ENCODE data around the gene ATAD3C.
A peak's percentile ranks its signal among the peaks of the same experiment; 100 is the strongest.
"Not testable (repeated sequence)": the region's sequence is repeated elsewhere in the genome, so short reads cannot be mapped to it uniquely, and the experiment has no call there.

The ATAD3C gene

DNA sequence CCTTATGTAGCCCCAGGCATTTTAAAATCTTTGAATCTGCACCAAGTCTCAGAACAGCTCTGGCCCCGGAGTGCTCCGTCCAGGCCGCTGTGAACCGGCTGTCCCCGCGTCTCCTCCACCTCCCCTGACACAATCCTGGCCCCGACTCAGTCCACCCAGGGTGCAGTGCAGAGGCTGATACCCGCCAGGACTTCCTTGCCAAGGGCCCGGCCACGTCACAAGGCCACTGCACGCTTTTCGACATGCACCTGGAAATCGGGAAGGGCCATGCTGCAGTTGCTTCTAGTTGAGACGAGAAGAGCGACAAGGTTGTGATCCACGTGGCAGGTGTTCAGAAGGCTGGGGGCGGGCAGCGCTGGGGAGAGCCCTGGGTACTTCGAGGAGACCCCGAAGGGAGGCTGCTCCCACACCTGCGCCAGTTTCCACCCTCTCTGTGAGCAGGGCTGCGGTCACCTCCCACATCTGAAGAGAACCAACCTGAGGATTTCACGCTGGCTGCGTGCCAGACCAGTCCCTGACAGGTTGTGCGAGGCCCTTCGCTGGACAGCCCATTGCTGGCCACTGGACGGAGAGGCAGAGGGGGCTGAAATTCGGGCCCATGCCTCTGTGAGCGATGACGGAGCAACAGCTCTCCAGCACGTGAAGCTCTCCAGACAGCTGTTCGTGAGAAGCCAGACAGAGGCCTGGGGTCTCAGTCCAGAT lies 7.3 kb upstream of the ATAD3C start:
- Mint-ChIP-seq H3K4me1 (ENCODE audit: low read depth) (no peaks in the 10 kb centered on the region), H3K27ac (no peak overlapping the region), H3K27me3 (no peaks in the 10 kb centered on the region), H3K4me3 (no peak overlapping the region), H3K36me3 (ENCODE audit: low read depth) (no peaks in the 10 kb centered on the region), H3K9me3 (no peaks in the 10 kb centered on the region)

DNA sequence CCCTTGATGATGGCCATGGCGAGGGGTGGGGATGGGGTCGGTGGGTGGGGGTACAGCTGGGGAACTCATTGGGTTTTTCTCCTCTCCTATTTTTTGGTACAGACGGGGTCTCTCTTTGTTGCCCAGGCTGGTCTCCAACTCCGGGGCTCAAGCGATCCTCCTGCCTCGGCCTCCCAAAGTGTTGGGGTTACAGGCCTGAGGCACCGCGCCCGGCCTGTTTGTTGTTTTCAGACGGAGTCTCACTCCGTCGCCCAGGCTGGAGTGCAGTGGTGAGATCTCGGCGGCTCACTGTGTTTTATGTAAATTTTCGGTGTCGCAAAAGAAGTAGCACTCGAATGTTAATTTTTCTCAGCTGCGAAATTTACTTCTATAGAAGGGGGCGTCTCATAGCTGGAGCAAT lies 2.9 kb upstream of the ATAD3C start:
- not testable (repeated sequence) for H3K9me3 Mint-ChIP-seq; H3K4me1 Mint-ChIP-seq (ENCODE audit: low read depth); H3K27ac Mint-ChIP-seq; H3K4me3 Mint-ChIP-seq; H3K27me3 Mint-ChIP-seq; H3K36me3 Mint-ChIP-seq (ENCODE audit: low read depth)

GRCh38 chr1:1450616-1451015 lies 1.1 kb downstream of the ATAD3C start:
- H3K27me3 Mint-ChIP-seq; H3K27ac Mint-ChIP-seq; H3K36me3 Mint-ChIP-seq (ENCODE audit: low read depth); H3K4me1 Mint-ChIP-seq (ENCODE audit: low read depth); H3K4me3 Mint-ChIP-seq; H3K9me3 Mint-ChIP-seq: not testable (repeated sequence)

DNA sequence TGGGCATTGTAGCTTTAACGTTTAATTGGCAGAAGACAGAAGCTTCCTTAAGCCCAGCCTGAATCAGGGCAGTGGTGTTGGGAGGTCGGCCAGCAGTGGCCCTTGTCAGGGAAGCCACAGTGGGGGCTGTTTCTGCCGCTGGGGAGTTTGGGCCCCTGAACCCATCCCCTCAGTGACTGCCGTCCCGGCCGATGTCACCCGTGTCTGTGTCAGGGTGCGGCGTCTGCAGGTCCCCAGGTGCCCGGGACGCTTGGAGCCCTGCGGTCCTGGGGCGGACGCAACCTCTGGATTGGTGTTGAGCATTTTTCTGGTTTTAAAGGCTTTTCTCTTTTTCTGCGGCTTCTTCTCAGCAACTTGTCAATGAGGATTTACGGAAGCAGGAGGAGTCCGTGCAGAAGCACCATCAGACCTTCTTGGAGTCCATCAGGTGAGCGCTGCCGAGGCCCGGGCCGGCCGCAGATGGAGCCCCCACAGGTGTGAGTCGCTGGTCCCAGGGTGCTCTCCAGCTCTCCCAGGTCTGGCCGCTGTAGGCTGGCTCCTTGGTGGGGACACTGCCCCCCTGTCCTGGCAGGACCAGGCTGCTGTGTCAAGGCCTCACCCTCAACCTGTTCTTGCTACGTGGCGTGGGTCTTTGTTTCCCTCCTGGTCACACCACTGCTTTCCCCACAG lies 2.3 kb downstream of the ATAD3C start:
- no peaks in the 10 kb centered on the region for H3K36me3 Mint-ChIP-seq (ENCODE audit: low read depth)
- H3K4me1 Mint-ChIP-seq (ENCODE audit: low read depth) = no peaks in the 10 kb centered on the region
- no peak overlapping the region for H3K4me3 Mint-ChIP-seq
- H3K27ac Mint-ChIP-seq = no peak overlapping the region
- peaks cover 5% of the 10 kb centered on the region for H3K27me3 Mint-ChIP-seq
- H3K9me3 Mint-ChIP-seq = no peaks in the 10 kb centered on the region

DNA sequence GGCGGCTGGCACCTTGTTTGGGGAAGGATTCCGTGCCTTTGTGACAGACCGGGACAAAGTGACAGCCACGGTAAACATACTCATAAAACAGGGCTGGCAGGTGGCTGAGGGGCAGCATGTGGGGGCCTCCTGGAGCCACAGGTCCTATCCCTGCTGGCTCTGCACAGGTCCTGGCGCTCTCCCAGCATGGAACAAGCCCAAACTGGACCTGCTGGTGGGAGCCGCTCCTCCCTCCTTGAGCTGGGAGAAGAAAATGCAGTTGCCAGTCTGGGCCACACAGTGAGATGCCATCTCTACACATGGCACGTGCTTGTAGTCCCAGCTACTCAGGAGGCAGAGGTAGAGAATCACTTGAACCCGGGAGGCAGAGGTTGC lies 2.9 kb downstream of the ATAD3C start:
- H3K4me1 Mint-ChIP-seq (ENCODE audit: low read depth); H3K27ac Mint-ChIP-seq; H3K4me3 Mint-ChIP-seq; H3K36me3 Mint-ChIP-seq (ENCODE audit: low read depth); H3K9me3 Mint-ChIP-seq; H3K27me3 Mint-ChIP-seq: not testable (repeated sequence)

- Mint-ChIP-seq H3K27ac (no peak overlapping the region), H3K4me3 (no peak overlapping the region), H3K9me3 (no peaks in the 10 kb centered on the region), H3K36me3 (ENCODE audit: low read depth) (no peaks in the 10 kb centered on the region), H3K27me3 (peaks cover 5% of the 10 kb centered on the region), H3K4me1 (ENCODE audit: low read depth) (no peaks in the 10 kb centered on the region)
These were observed 3.4 kb downstream of the ATAD3C start for GRCh38 chr1:1452882-1453281.

DNA sequence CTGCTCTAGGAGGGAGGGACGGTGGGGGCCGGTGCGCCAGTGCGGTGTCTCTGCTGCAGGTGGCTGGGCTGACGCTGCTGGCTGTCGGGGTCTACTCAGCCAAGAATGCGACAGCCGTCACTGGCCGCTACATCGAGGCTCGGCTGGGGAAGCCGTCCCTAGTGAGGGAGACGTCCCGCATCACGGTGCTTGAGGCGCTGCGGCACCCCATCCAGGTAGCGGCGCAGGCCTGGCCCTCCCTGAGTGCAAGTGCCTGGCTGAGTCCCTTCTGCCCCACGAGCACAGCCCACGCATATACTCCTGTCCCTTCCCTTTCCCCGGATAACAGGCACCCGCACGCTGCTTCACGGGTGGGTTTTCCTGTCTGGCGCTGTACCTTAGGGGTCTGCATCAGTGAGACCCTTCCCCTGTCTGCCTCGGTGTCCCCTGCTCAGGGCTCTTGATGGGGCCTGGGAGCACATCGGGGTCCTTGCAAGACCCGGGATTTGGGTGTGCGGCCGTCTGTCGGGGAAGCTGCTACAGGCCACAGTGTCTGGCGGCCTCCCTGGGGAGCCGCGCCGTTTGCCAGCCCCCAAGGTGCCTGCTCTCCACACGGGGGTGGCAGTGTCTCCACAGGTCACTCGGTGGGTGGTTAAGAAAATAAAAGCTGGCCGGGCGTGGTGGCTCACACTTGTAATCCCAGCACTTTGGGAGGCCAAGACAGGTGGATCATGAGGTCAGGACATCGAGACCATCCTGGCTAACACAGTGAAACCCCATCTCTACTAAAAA lies 5.0 kb downstream of the ATAD3C start:
- not testable (repeated sequence) for H3K27ac Mint-ChIP-seq; H3K4me3 Mint-ChIP-seq; H3K9me3 Mint-ChIP-seq; H3K36me3 Mint-ChIP-seq (ENCODE audit: low read depth); H3K27me3 Mint-ChIP-seq; H3K4me1 Mint-ChIP-seq (ENCODE audit: low read depth)

DNA sequence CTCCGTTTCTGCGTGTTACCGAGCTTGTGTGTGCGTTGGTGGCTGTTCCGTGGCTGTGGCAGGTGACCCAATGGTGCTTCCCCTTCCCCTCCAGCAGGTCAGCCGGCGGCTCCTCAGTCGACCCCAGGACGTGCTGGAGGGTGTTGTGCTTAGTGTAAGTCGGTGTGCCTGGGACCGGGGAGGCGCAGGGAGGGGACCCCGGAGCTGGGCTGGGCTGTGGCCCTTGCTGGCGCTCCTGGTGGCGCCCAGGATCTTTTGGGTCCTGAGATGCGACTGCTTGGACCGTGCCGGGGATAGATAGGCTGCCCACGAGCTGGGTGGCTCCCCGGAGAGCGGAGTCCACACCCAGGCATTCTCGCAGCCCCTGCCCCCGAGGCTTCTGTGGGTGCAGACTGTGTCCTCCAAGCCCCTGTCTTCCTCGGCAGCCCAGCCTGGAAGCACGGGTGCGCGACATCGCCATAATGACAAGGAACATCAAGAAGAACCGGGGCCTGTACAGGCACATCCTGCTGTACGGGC lies 5.9 kb downstream of the ATAD3C start:
- Mint-ChIP-seq H3K27ac (no peak overlapping the region), H3K4me1 (ENCODE audit: low read depth) (no peaks in the 10 kb centered on the region), H3K9me3 (no peaks in the 10 kb centered on the region), H3K27me3 (no peaks in the 10 kb centered on the region), H3K4me3 (no peak overlapping the region), H3K36me3 (ENCODE audit: low read depth) (no peaks in the 10 kb centered on the region)

DNA sequence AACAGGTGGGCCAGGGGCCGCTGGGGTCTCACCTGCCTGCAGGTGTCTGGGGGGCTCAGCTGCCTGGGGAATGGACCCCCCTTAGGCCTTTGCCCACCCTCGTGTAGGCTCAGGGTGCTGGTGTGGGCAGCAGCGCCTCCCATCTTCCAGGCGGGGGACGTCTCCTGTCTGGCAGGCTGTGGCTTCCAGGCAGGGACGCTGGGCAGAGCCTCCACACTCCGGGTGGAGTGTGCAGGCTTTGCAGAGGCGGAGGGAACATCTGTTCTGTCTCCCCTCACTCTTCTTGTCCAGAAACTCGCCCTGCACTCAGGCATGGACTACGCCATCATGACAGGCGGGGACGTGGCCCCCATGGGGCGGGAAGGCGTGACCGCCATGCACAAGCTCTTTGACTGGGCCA lies 6.4 kb downstream of the ATAD3C start:
- H3K27me3 Mint-ChIP-seq; H3K4me3 Mint-ChIP-seq; H3K4me1 Mint-ChIP-seq (ENCODE audit: low read depth); H3K36me3 Mint-ChIP-seq (ENCODE audit: low read depth); H3K9me3 Mint-ChIP-seq; H3K27ac Mint-ChIP-seq: not testable (repeated sequence)

DNA sequence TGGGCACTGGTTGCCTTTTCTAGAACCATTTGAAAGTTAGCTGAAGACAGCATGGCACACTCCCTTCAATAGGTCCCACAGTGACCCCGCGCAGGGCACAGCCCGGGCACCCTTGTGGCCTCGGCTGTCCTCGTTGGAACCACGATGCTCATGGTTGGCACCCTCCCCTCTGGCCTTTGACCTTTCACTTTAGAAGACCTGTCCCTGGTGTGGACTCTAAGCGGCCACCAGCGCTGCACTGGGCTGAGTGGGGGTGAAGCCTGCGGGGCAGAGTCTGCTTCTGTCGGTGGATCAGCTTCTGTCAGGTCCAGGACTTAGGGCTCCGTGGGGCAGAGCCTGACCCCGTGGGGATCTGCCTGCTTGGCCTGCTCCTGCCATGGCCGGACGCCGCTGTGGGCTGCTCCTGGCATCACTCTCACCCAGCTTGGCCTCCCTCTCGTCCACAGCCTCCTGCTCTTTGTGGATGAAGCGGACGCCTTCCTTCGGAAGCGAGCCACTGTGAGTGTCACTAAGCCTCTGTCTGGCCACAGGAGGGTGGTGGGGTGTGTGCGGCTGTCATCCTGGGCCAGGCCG lies 7.3 kb downstream of the ATAD3C start:
- not testable (repeated sequence) for H3K4me1 Mint-ChIP-seq (ENCODE audit: low read depth); H3K4me3 Mint-ChIP-seq; H3K27me3 Mint-ChIP-seq; H3K36me3 Mint-ChIP-seq (ENCODE audit: low read depth); H3K9me3 Mint-ChIP-seq; H3K27ac Mint-ChIP-seq

DNA sequence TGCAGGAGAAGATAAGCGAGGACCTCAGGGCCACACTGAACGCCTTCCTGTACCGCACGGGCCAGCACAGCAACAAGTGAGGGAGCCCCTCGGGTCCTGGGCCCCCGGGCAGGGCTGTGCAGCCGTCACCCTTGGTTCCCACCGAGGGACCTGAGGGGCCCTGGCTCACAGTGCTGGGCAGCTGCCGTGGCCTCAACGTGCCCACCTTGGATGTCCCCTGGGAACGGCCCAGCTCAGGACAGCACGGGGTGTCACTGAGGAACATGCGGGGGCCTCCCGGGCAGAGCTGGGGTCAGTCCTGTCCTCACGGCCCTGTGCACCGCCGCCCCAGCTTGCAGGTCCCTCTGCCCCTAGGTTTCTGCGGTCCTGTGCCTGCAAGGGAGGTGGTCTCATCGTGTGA lies 9.7 kb downstream of the ATAD3C start:
- H3K27ac Mint-ChIP-seq; H3K4me1 Mint-ChIP-seq (ENCODE audit: low read depth); H3K4me3 Mint-ChIP-seq; H3K27me3 Mint-ChIP-seq; H3K36me3 Mint-ChIP-seq (ENCODE audit: low read depth); H3K9me3 Mint-ChIP-seq: not testable (repeated sequence)

GRCh38 chr1:1459711-1460110 lies 10.2 kb downstream of the ATAD3C start:
- not testable (repeated sequence) for H3K36me3 Mint-ChIP-seq (ENCODE audit: low read depth); H3K4me3 Mint-ChIP-seq; H3K27me3 Mint-ChIP-seq; H3K4me1 Mint-ChIP-seq (ENCODE audit: low read depth); H3K9me3 Mint-ChIP-seq; H3K27ac Mint-ChIP-seq

GRCh38 chr1:1460540-1461130 lies 11.1 kb downstream of the ATAD3C start:
- H3K27me3 Mint-ChIP-seq = no peaks in the 10 kb centered on the region

DNA sequence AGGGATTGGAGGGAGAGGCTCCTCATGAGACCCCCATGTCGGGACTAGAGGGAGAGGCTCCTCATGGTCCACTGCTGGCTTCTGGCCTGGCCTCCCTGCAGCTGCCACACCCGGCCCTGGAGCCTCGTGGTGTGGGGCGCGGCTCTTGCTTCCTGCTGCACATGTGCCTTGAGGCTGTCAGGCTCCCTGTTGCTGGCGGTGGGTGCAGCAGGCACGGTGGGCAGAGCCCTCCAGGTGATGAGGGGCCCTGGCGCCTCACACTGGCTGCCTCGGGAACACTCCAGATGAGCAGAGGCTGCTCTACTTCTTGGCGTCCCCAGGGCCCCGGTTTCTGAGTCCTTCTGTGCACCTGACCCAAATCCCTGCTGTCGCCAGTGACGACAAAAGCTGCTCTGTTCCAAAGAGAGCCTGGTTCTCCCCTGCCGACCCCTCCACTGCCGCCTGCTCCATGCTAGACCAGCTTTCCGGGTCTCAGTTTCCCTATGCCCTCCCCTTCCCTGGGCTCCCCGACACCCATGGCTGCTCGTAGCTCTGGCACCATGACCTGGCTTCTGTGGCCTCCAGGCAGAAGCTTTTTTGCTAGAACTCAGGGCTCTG lies 12.3 kb downstream of the ATAD3C start:
- Mint-ChIP-seq H3K4me3 (peak overlapping the region; percentile 45), H3K36me3 (ENCODE audit: low read depth) (no peaks in the 10 kb centered on the region), H3K9me3 (no peaks in the 10 kb centered on the region), H3K4me1 (ENCODE audit: low read depth) (no peaks in the 10 kb centered on the region), H3K27ac (no peak overlapping the region), H3K27me3 (no peaks in the 10 kb centered on the region)

More at GRCh38 chr1:1460540-1461130, 11.1 kb downstream of the ATAD3C start:
- H3K4me3 Mint-ChIP-seq = no peak overlapping the region
- no peaks in the 10 kb centered on the region for H3K4me1 Mint-ChIP-seq (ENCODE audit: low read depth)
- no peaks in the 10 kb centered on the region for H3K36me3 Mint-ChIP-seq (ENCODE audit: low read depth)
- no peaks in the 10 kb centered on the region for H3K9me3 Mint-ChIP-seq
- no peak overlapping the region for H3K27ac Mint-ChIP-seq

Measured in stimulated activated naive CD8-positive, alpha-beta T cell treated with anti-CD3 and anti-CD28 coated beads, Interleukin-15, Interleukin-2, amounts not matched to agents 100 ng/mL and 50 ng/mL, for 24 hours (primary cell).